LNCaP clone FGC (cell line): ENCODE data around the gene CEP131.

Experiments
- DNase-seq: peaks from one replicate; pipeline ENCODE4 v3.0.0-alpha.2; 2011; ENCODE audit warnings: low read depth
- H3K4me3 ChIP-seq: 2 replicates; pipeline ENCODE4 v1.5.1; 2011; ENCODE audit warnings: mild to moderate bottlenecking, low read depth, low read length, control low read depth
- CTCF ChIP-seq: IDR thresholded peaks from 2 replicates; pipeline ENCODE4 v1.5.1; 2012; ENCODE audit warnings: mild to moderate bottlenecking; ENCODE audit not compliant: control insufficient read depth, insufficient read depth; ENCODE audit errors: extremely low read depth

CEP131 gene

GRCh38 chr17:81235822-81236740, 13.3 kb upstream of the CEP131 start:
- no peak for DNase-seq
- no peak overlapping the region for H3K4me3 ChIP-seq
- TF ChIP-seq CTCF, result no peak

- no peak for TF ChIP-seq CTCF
- no peak overlapping the region for H3K4me3 ChIP-seq
- DNase-seq, result no peak
Observed at GRCh38 chr17:81234940-81235821, 12.4 kb upstream of the CEP131 start.

- no peak for TF ChIP-seq CTCF
- H3K4me3 ChIP-seq, result no peak overlapping the region
- no peak for DNase-seq
Observed at GRCh38 chr17:81234506-81234855, 11.7 kb upstream of the CEP131 start.

GRCh38 chr17:81233811-81234505, 11.2 kb upstream of the CEP131 start:
- TF ChIP-seq CTCF, result no peak
- no peak for DNase-seq

GRCh38 chr17:81233316-81233715, 10.6 kb upstream of the CEP131 start:
- no peak overlapping the region for H3K4me3 ChIP-seq
- TF ChIP-seq CTCF, result no peak
- no peak for DNase-seq

More at GRCh38 chr17:81233811-81234505, 11.2 kb upstream of the CEP131 start:
- H3K4me3 ChIP-seq, result no peak overlapping the region

GRCh38 chr17:81232616-81233241, 10.0 kb upstream of the CEP131 start:
- DNase-seq, result no peak
- TF ChIP-seq CTCF, result no peak
- no peak overlapping the region for H3K4me3 ChIP-seq
